GM12892 (cell line): Measurements from ENCODE around the gene TUB.

Experiments used
- POLR2A ChIP-seq: IDR thresholded peaks from 2 replicates; pipeline ENCODE4 v1.6.1; 2011; ENCODE audit warnings: low read depth, low read length, control low read depth
- POLR2AphosphoS5 ChIP-seq: IDR thresholded peaks from 2 replicates; pipeline ENCODE4 v1.6.1; 2011; ENCODE audit warnings: low read depth, low read length, control low read depth

- TF ChIP-seq POLR2A (no peak), POLR2AphosphoS5 (no peak)
Observed at GRCh38 chr11:8138526-8138925, 57.5 kb downstream of the TUB start.
